Endothelial cell (in vitro differentiated cells): Measurements from ENCODE around the gene SIRPB2. TPM values are rescaled to one million over a fixed set of nuclear protein-coding genes. Genes with fewer than 3 reads are reported as not detected.

Source experiments
- DNase-seq: peaks from one replicate; pipeline ENCODE4 v3.0.0; 2021; ENCODE audit warnings: low spot score
- H3K27ac Mint-ChIP-seq: one replicate; pipeline ENCODE4 v1.8.0; 2021; ENCODE audit warnings: mixed read lengths, inconsistent platforms; ENCODE audit not compliant: unreplicated experiment
- H3K27me3 Mint-ChIP-seq: one replicate; pipeline ENCODE4 v1.8.0; 2021; ENCODE audit warnings: mild to moderate bottlenecking, moderate library complexity, mixed read lengths, inconsistent platforms; ENCODE audit not compliant: unreplicated experiment
- H3K36me3 Mint-ChIP-seq: one replicate; pipeline ENCODE4 v1.8.0; 2021; ENCODE audit warnings: mild to moderate bottlenecking, low read depth, mixed read lengths, inconsistent platforms; ENCODE audit not compliant: unreplicated experiment
- H3K4me1 Mint-ChIP-seq: one replicate; pipeline ENCODE4 v1.8.0; 2021; ENCODE audit warnings: mild to moderate bottlenecking, mixed read lengths, inconsistent platforms; ENCODE audit not compliant: unreplicated experiment
- H3K4me3 Mint-ChIP-seq: one replicate; pipeline ENCODE4 v1.8.0; 2021; ENCODE audit warnings: mild to moderate bottlenecking, mixed read lengths, inconsistent platforms; ENCODE audit not compliant: unreplicated experiment
- H3K9me3 Mint-ChIP-seq: one replicate; pipeline ENCODE4 v1.8.0; 2021; ENCODE audit warnings: mixed read lengths, inconsistent platforms; ENCODE audit not compliant: unreplicated experiment
- CTCF ChIP-seq: fragments of 200-600 bp; sonication (generic); IDR thresholded peaks from one replicate; pipeline ENCODE4 v1.5.0; 2021; ENCODE audit warnings: antibody characterized with exemption; ENCODE audit not compliant: unreplicated experiment
- total RNA-seq: library from RNA; stranded (reverse); fragmentation: NEBNext Ultra II Directional; extraction: Animal tissue kit (Norgen Biotek cat#: 25700); gene quantifications from one replicate; pipeline ENCODE4 v1.2.1, GENCODE V29; 2021; ENCODE audit not compliant: unreplicated experiment

The SIRPB2 gene
- total RNA-seq, 1 donor from 2014 or later = 41.5 TPM

GRCh38 chr20:1536893-1537730 lies 45.9 kb upstream of the SIRPB2 start:
- no peak overlapping the region for H3K27ac Mint-ChIP-seq
- no peaks in the 10 kb centered on the region for H3K9me3 Mint-ChIP-seq
- H3K36me3 Mint-ChIP-seq = no peaks in the 10 kb centered on the region
- TF ChIP-seq CTCF = no peak
- no peaks in the 10 kb centered on the region for H3K4me1 Mint-ChIP-seq
- H3K27me3 Mint-ChIP-seq = no peaks in the 10 kb centered on the region
- DNase-seq = no peak
- H3K4me3 Mint-ChIP-seq = no peak overlapping the region

- no peaks in the 10 kb centered on the region for H3K27me3 Mint-ChIP-seq
- no peaks in the 10 kb centered on the region for H3K4me1 Mint-ChIP-seq
- no peak overlapping the region for H3K27ac Mint-ChIP-seq
- TF ChIP-seq CTCF = no peak
- H3K4me3 Mint-ChIP-seq = no peak overlapping the region
- no peaks in the 10 kb centered on the region for H3K9me3 Mint-ChIP-seq
- DNase-seq = no peak
- H3K36me3 Mint-ChIP-seq = no peaks in the 10 kb centered on the region
These were observed 44.4 kb upstream of the SIRPB2 start for GRCh38 chr20:1535420-1536175.

- no peak overlapping the region for H3K4me3 Mint-ChIP-seq
- no peak for DNase-seq
- H3K27ac Mint-ChIP-seq = no peak overlapping the region
- H3K4me1 Mint-ChIP-seq = no peaks in the 10 kb centered on the region
- no peaks in the 10 kb centered on the region for H3K9me3 Mint-ChIP-seq
- no peaks in the 10 kb centered on the region for H3K36me3 Mint-ChIP-seq
- no peaks in the 10 kb centered on the region for H3K27me3 Mint-ChIP-seq
- TF ChIP-seq CTCF = no peak
These were observed 43.3 kb upstream of the SIRPB2 start for GRCh38 chr20:1534526-1534925.

- H3K9me3 Mint-ChIP-seq = no peaks in the 10 kb centered on the region
- no peaks in the 10 kb centered on the region for H3K36me3 Mint-ChIP-seq
- no peak overlapping the region for H3K4me3 Mint-ChIP-seq
- no peak overlapping the region for H3K27ac Mint-ChIP-seq
- no peaks in the 10 kb centered on the region for H3K4me1 Mint-ChIP-seq
- no peaks in the 10 kb centered on the region for H3K27me3 Mint-ChIP-seq
- no peak for DNase-seq
- TF ChIP-seq CTCF = no peak
These were observed 41.8 kb upstream of the SIRPB2 start for GRCh38 chr20:1533059-1533458.

- Mint-ChIP-seq H3K4me1 (no peaks in the 10 kb centered on the region), H3K9me3 (no peaks in the 10 kb centered on the region), H3K27me3 (no peaks in the 10 kb centered on the region), H3K36me3 (no peaks in the 10 kb centered on the region), H3K4me3 (no peak overlapping the region), H3K27ac (no peak overlapping the region)
- no peak for DNase-seq
- TF ChIP-seq CTCF = no peak
These were observed 37.6 kb upstream of the SIRPB2 start for GRCh38 chr20:1528811-1529210.
